NT2/D1 (cell line): Measurements from ENCODE around the gene TMEM209.

Experiments
- SUZ12 ChIP-seq: IDR thresholded peaks from 2 replicates; pipeline ENCODE4 v1.6.1; 2011; ENCODE audit not compliant: insufficient read length, insufficient read depth; ENCODE audit errors: extremely low read depth
- YY1 ChIP-seq: IDR thresholded peaks from 2 replicates; pipeline ENCODE4 v1.6.1; 2011; ENCODE audit not compliant: insufficient read length, insufficient read depth
- ZNF274 ChIP-seq: IDR thresholded peaks from 2 replicates; pipeline ENCODE4 v1.6.1; 2011; ENCODE audit warnings: mild to moderate bottlenecking, low read depth, low read length

- no peak for TF ChIP-seq ZNF274
- no peak for TF ChIP-seq YY1
- no peak for TF ChIP-seq SUZ12
Observed at GRCh38 chr7:130154131-130154500, 51.1 kb downstream of the TMEM209 start.
